HFFc6 (cell line): ENCODE results near the gene KRT81. TPM values are rescaled to one million over a fixed set of nuclear protein-coding genes. Genes with fewer than 3 reads are reported as not detected.
"Not testable (repeated sequence)": the region's sequence is repeated elsewhere in the genome, so short reads cannot be mapped to it uniquely, and the experiment has no call there.

ENCODE experiments used
- DNase-seq: peaks from one replicate; pipeline ENCODE4 v3.0.0-alpha.2; 2018
- H3K27ac Mint-ChIP-seq: 2 replicates; pipeline ENCODE4 v1.8.0; 2020; ENCODE audit warnings: mild to moderate bottlenecking, mixed read lengths
- H3K27me3 Mint-ChIP-seq: 2 replicates; pipeline ENCODE4 v1.8.0; 2021; ENCODE audit warnings: mild to moderate bottlenecking, moderate library complexity, mixed read lengths; ENCODE audit not compliant: insufficient read depth
- H3K36me3 Mint-ChIP-seq: 2 replicates; pipeline ENCODE4 v1.8.0; 2021; ENCODE audit warnings: low read depth, mixed read lengths
- H3K4me1 Mint-ChIP-seq: 2 replicates; pipeline ENCODE4 v1.8.0; 2020; ENCODE audit warnings: low read depth, mixed read lengths
- H3K4me3 Mint-ChIP-seq: 2 replicates; pipeline ENCODE4 v1.8.0; 2020; ENCODE audit warnings: mild to moderate bottlenecking, moderate library complexity, mixed read lengths
- H3K9me3 Mint-ChIP-seq: 2 replicates; pipeline ENCODE4 v1.8.0; 2020; ENCODE audit warnings: mild to moderate bottlenecking, mixed read lengths
- CTCF ChIP-seq: fragments of 200-600 bp; sonication (generic); IDR thresholded peaks from 2 replicates; pipeline ENCODE4 v1.5.0; 2021; ENCODE audit warnings: antibody characterized with exemption, mild to moderate bottlenecking
- total RNA-seq, 6 experiments: library from RNA; stranded (reverse); fragmentation: NEBNext Ultra II Directional; extraction: Animal tissue kit (Norgen Biotek cat#: 25700); gene quantifications; 2 replicates in 1 of 6; 3 replicates in 5 of 6; pipeline ENCODE4 v1.2.3, GENCODE V29; 2021

KRT81 gene
- total RNA-seq, 6 experiments from 2014 or later = 0.34 to 0.84 (median 0.70) TPM

- peaks cover 12% of the 10 kb centered on the region for H3K27me3 Mint-ChIP-seq
Observed at GRCh38 chr12:52293926-52294325, 2.6 kb upstream of the KRT81 start.

GRCh38 chr12:52290483-52291134 is 725 bp downstream of the KRT81 start:
- H3K4me3 Mint-ChIP-seq, H3K36me3 Mint-ChIP-seq, H3K9me3 Mint-ChIP-seq, H3K27ac Mint-ChIP-seq, DNase-seq, H3K27me3 Mint-ChIP-seq: not testable (repeated sequence)
- H3K4me1 Mint-ChIP-seq = peaks cover 30% of the 10 kb centered on the region

More at GRCh38 chr12:52293926-52294325, 2.6 kb upstream of the KRT81 start:
- TF ChIP-seq CTCF = no peak
- DNase-seq = no peak
- Mint-ChIP-seq H3K27ac (no peak overlapping the region), H3K4me1 (no peaks in the 10 kb centered on the region), H3K9me3 (no peaks in the 10 kb centered on the region), H3K4me3 (no peak overlapping the region), H3K36me3 (no peaks in the 10 kb centered on the region)

GRCh38 chr12:52287816-52288805 is 3.2 kb downstream of the KRT81 start:
- DNase-seq, H3K36me3 Mint-ChIP-seq, H3K27me3 Mint-ChIP-seq, H3K4me3 Mint-ChIP-seq, H3K9me3 Mint-ChIP-seq: not testable (repeated sequence)
- peak overlapping the region; percentile 40 for H3K27ac Mint-ChIP-seq
- peaks cover 51% of the 10 kb centered on the region for H3K4me1 Mint-ChIP-seq

GRCh38 chr12:52286857-52287785 is 4.2 kb downstream of the KRT81 start:
- not testable (repeated sequence) for H3K4me3 Mint-ChIP-seq, H3K36me3 Mint-ChIP-seq, H3K9me3 Mint-ChIP-seq, H3K27me3 Mint-ChIP-seq, DNase-seq
- peak overlapping the region; percentile 8; the same call in 1 of the 2 replicates for H3K27ac Mint-ChIP-seq
- TF ChIP-seq CTCF = peak; percentile 53
- H3K4me1 Mint-ChIP-seq = peaks cover 60% of the 10 kb centered on the region

- H3K9me3 Mint-ChIP-seq = no peaks in the 10 kb centered on the region
- peaks cover 5% of the 10 kb centered on the region; the same call in 1 of the 2 replicates for H3K36me3 Mint-ChIP-seq
- peak overlapping the region; percentile 63 for H3K27ac Mint-ChIP-seq
- no peak overlapping the region for H3K4me3 Mint-ChIP-seq
- H3K4me1 Mint-ChIP-seq = peaks cover 71% of the 10 kb centered on the region
- no peak for DNase-seq
- TF ChIP-seq CTCF = no peak
- peaks cover 2% of the 10 kb centered on the region; the same call in 1 of the 2 replicates for H3K27me3 Mint-ChIP-seq
Observed at GRCh38 chr12:52285851-52286530, 5.3 kb downstream of the KRT81 start.
